GM12865 (cell line): ENCODE measurements around the gene RIMS1.

Source experiments
- DNase-seq: peaks from one replicate; pipeline ENCODE4 v3.0.0; 2010; ENCODE audit warnings: low read depth
- H3K4me3 ChIP-seq: 2 replicates; pipeline ENCODE4 v1.5.1; 2011; ENCODE audit warnings: mild to moderate bottlenecking, low read depth, low read length, control low read depth
- CTCF ChIP-seq: IDR thresholded peaks from 2 replicates; pipeline ENCODE4 v1.5.1; 2011; ENCODE audit warnings: low read length, control low read depth, low read depth, inconsistent platforms; ENCODE audit not compliant: insufficient read depth; ENCODE audit errors: missing control alignments

RIMS1 gene

GRCh38 chr6:72367439-72367838 lies 481.1 kb downstream of the RIMS1 start:
- DNase-seq, result peak; percentile 15
- no peak for TF ChIP-seq CTCF
- H3K4me3 ChIP-seq, result no peak overlapping the region

- H3K4me3 ChIP-seq, result no peak overlapping the region
- TF ChIP-seq CTCF, result no peak
- no peak for DNase-seq
Observed at GRCh38 chr6:72371473-72371872, 485.1 kb downstream of the RIMS1 start.

GRCh38 chr6:72374172-72374571 lies 487.8 kb downstream of the RIMS1 start:
- TF ChIP-seq CTCF, result no peak
- no peak overlapping the region for H3K4me3 ChIP-seq
- DNase-seq, result no peak

GRCh38 chr6:72374857-72375256 lies 488.5 kb downstream of the RIMS1 start:
- no peak for DNase-seq
- no peak overlapping the region for H3K4me3 ChIP-seq
- TF ChIP-seq CTCF, result no peak

GRCh38 chr6:72376736-72377135 lies 490.4 kb downstream of the RIMS1 start:
- DNase-seq, result no peak
- TF ChIP-seq CTCF, result no peak
- no peak overlapping the region for H3K4me3 ChIP-seq

GRCh38 chr6:72381076-72381475 lies 494.7 kb downstream of the RIMS1 start:
- H3K4me3 ChIP-seq, result no peak overlapping the region
- TF ChIP-seq CTCF, result no peak
- DNase-seq, result no peak

- 0 out of 2 replicates have a peak overlapping the region, but pooled peaks have one; percentile 4 for H3K4me3 ChIP-seq
- no peak for TF ChIP-seq CTCF
- DNase-seq, result peak; percentile 80
Observed at GRCh38 chr6:72382602-72383529, 496.5 kb downstream of the RIMS1 start.
